SK-MEL-5 (cell line): ENCODE measurements around the gene RNF222. TPM values are rescaled to one million over a fixed set of nuclear protein-coding genes. Genes with fewer than 3 reads are reported as not detected.
A peak's percentile ranks its signal among the peaks of the same experiment; 100 is the strongest.
"Not testable (repeated sequence)": the region's sequence is repeated elsewhere in the genome, so short reads cannot be mapped to it uniquely, and the experiment has no call there.

Source experiments
- DNase-seq: peaks from one replicate; pipeline ENCODE4 v3.0.0-alpha.2; 2016; ENCODE audit warnings: low read depth, low spot score
- in situ Hi-C: cut with HindIII; loops from 2 replicates; pipeline ENCODE4 v1.10.0; 2016; ENCODE audit warnings: low sequenced_read_pairs, high pct_unique_total_duplicates, low pct_unique_long_range_greater_than_20kb
- total RNA-seq: library from RNA; depleted of rRNA; stranded (reverse); fragments of >200 nt; shearing (Covaris generic); gene quantifications from 2 replicates; pipeline ENCODE4 v1.2.3, GENCODE V29; 2014; rRNA removed

RNF222 gene
- total RNA-seq, 1 experiment from 2014 or later, result not detected

GRCh38 chr17:8366231-8366630 is 31.4 kb downstream of the RNF222 start:
- no peak for DNase-seq
- in situ Hi-C loops, result no loop called here

GRCh38 chr17:8365143-8365542 is 32.5 kb downstream of the RNF222 start:
- in situ Hi-C loops, result no loop called here
- DNase-seq, result no peak

- in situ Hi-C loops, result no loop called here
- no peak for DNase-seq
Measured at GRCh38 chr17:8362651-8363332, 34.8 kb downstream of the RNF222 start.

GRCh38 chr17:8360751-8361150 is 36.9 kb downstream of the RNF222 start:
- DNase-seq, result no peak
- in situ Hi-C loops, result no loop called here

- in situ Hi-C loops, result no loop called here
- DNase-seq, result no peak
Measured at GRCh38 chr17:8360260-8360659, 37.4 kb downstream of the RNF222 start.

GRCh38 chr17:8359769-8360168 is 37.9 kb downstream of the RNF222 start:
- DNase-seq, result peak; percentile 29
- in situ Hi-C loops, result no loop called here

- in situ Hi-C loops, result no loop called here
- no peak for DNase-seq
Measured at GRCh38 chr17:8357910-8358309, 39.7 kb downstream of the RNF222 start.

GRCh38 chr17:8354236-8354635 is 43.4 kb downstream of the RNF222 start:
- in situ Hi-C loops, result no loop called here
- no peak for DNase-seq

- in situ Hi-C loops, result no loop called here
- no peak for DNase-seq
Measured at GRCh38 chr17:8353736-8354135, 43.9 kb downstream of the RNF222 start.

- in situ Hi-C loops, result no loop called here
- DNase-seq, result no peak
Measured at GRCh38 chr17:8350339-8350738, 47.3 kb downstream of the RNF222 start.

GRCh38 chr17:8347001-8347400 is 50.6 kb downstream of the RNF222 start:
- DNase-seq, in situ Hi-C loops: not testable (repeated sequence)

GRCh38 chr17:8345951-8346665 is 51.5 kb downstream of the RNF222 start:
- no peak for DNase-seq
- in situ Hi-C loops, result no loop called here

- in situ Hi-C loops, result no loop called here
- DNase-seq, result no peak
Measured at GRCh38 chr17:8345052-8345690, 52.5 kb downstream of the RNF222 start.

GRCh38 chr17:8341456-8341855 is 56.2 kb downstream of the RNF222 start:
- no peak for DNase-seq
- in situ Hi-C loops, result no loop called here

Other genes starting within 250 kb of the RNF222 start
- gene PER1, start 245.4 kb downstream of the RNF222 start, total RNA-seq, result 7.7 and 9.7 TPM in 2 replicates
- 3.2 TPM in 2 replicates for gene VAMP2, start 234.9 kb downstream of the RNF222 start, total RNA-seq
- 17.0 and 19.1 TPM in 2 replicates for gene TMEM107, start 221.4 kb downstream of the RNF222 start, total RNA-seq
- gene BORCS6, start 207.6 kb downstream of the RNF222 start, total RNA-seq, result 8.4 and 12.3 TPM in 2 replicates
- 66.5 and 78.0 TPM in 2 replicates for gene AURKB, start 187.3 kb downstream of the RNF222 start, total RNA-seq
- 5.7 and 7.0 TPM in 2 replicates for gene CTC1, start 149.8 kb downstream of the RNF222 start, total RNA-seq
- gene PFAS, start 148.5 kb downstream of the RNF222 start, total RNA-seq, result 54.1 and 62.0 TPM in 2 replicates
- 5.3 and 7.1 TPM in 2 replicates for gene RANGRF, start 109.2 kb downstream of the RNF222 start, total RNA-seq
- 0.79 and 1.1 TPM in 2 replicates for gene SLC25A35, start 102.4 kb downstream of the RNF222 start, total RNA-seq
- not detected in 2 replicates for gene ARHGEF15, start 87.6 kb downstream of the RNF222 start, total RNA-seq
- gene ODF4, start 58.0 kb downstream of the RNF222 start, total RNA-seq, result not detected in 2 replicates
- 4,937 and 5,030 TPM in 2 replicates for gene RPL26, start 14.6 kb downstream of the RNF222 start, total RNA-seq
- gene NDEL1, start 38.1 kb upstream of the RNF222 start, total RNA-seq, result 27.7 and 28.6 TPM in 2 replicates
- gene MYH10, start 232.9 kb upstream of the RNF222 start, total RNA-seq, result 71.6 and 73.4 TPM in 2 replicates